ENCODE measurements around the gene LEFTY2. TPM values are rescaled to one million over a fixed set of nuclear protein-coding genes. Genes with fewer than 3 reads are reported as not detected.
"Not testable (repeated sequence)": the region's sequence is repeated elsewhere in the genome, so short reads cannot be mapped to it uniquely, and the experiment has no call there.

Gene LEFTY2
- total and polyA plus RNA-seq, 2 of the 4 experiments (the other 2 are of a cell fraction) = not detected

- H2AK9ac ChIP-seq (replicated peaks; ENCODE audit: low read depth, low read length, poor library complexity); H3K4ac ChIP-seq (ENCODE audit: low read depth, low read length); H3K9ac ChIP-seq (ENCODE audit: low read depth, low read length); H2BK20ac ChIP-seq (ENCODE audit: low read depth, low read length); ATAC-seq (ENCODE audit: low read depth); H2AK5ac ChIP-seq (ENCODE audit: low read depth, low read length); H3K56ac ChIP-seq (ENCODE audit: extremely low read depth, insufficient read depth, low read length); dilution Hi-C loops (cut with HindIII; ENCODE audit: low sequenced_read_pairs, unreplicated experiment); H4K5ac ChIP-seq (ENCODE audit: low read depth, low read length); in situ Hi-C loops (cut with MboI; ENCODE audit: low sequenced_read_pairs); H3K4me1 ChIP-seq (ENCODE audit: control insufficient read depth, insufficient read depth, low read length); H2AFZ ChIP-seq (replicated peaks; ENCODE audit: low read length, poor library complexity); H2BK5ac ChIP-seq (ENCODE audit: low read depth, low read length, poor library complexity, severe bottlenecking); H3K4me3 ChIP-seq (ENCODE audit: insufficient read depth, low read depth, low read length); H2BK15ac ChIP-seq (ENCODE audit: low read depth, low read length); H3K18ac ChIP-seq (ENCODE audit: low read depth, low read length); H3K27ac ChIP-seq (ENCODE audit: insufficient read depth, low read length); H4K20me1 ChIP-seq (ENCODE audit: insufficient read depth, low read length); H2BK120ac ChIP-seq (ENCODE audit: low read depth, low read length); H4K8ac ChIP-seq (ENCODE audit: low read depth in 2 of 2, low read length in 2 of 2); H3K36me3 ChIP-seq (ENCODE audit: control insufficient read depth, insufficient read depth, low read length); H3K27me3 ChIP-seq (ENCODE audit: control insufficient read depth, insufficient read depth, low read length); H3K9me1 ChIP-seq (ENCODE audit: insufficient read depth, low read length); H4K91ac ChIP-seq (ENCODE audit: insufficient read depth, low read depth, low read length); H3K9me3 ChIP-seq (ENCODE audit: control insufficient read depth, insufficient read depth, low read length); BruUV-seq (replicated peaks); CTCF ChIA-PET; H3K23ac ChIP-seq (ENCODE audit: low read depth, low read length); intact Hi-C loops (cut with micrococcal nuclease); H3K14ac ChIP-seq (replicated peaks; ENCODE audit: low read depth, low read length); H3K4me2 ChIP-seq (ENCODE audit: low read depth, low read length); POLR2A ChIA-PET (ENCODE audit: unreplicated experiment); H3K79me1 ChIP-seq (ENCODE audit: low read depth in 1 of 2, low read length in 2 of 2); DNase-seq: not testable (repeated sequence)
- 80% methylated on average over 2 of the region's 8 CpGs; no CpG with 5 or more reads in 1 of the 2 experiments for WGBS, 2 experiments (ENCODE audit: extremely low coverage in 2 of 2, insufficient read length in 1 of 2)
These were observed 1.1 kb downstream of the LEFTY2 start for GRCh38 chr1:225939939-225940310.

- H3K27ac ChIP-seq (ENCODE audit: insufficient read depth, low read length); CTCF ChIA-PET; BruUV-seq (replicated peaks); POLR2A ChIA-PET (ENCODE audit: unreplicated experiment); ATAC-seq (ENCODE audit: low read depth); in situ Hi-C loops (cut with MboI; ENCODE audit: low sequenced_read_pairs); H4K91ac ChIP-seq (ENCODE audit: insufficient read depth, low read depth, low read length); H3K27me3 ChIP-seq (ENCODE audit: control insufficient read depth, insufficient read depth, low read length); dilution Hi-C loops (cut with HindIII; ENCODE audit: low sequenced_read_pairs, unreplicated experiment); H3K56ac ChIP-seq (ENCODE audit: extremely low read depth, insufficient read depth, low read length); H4K5ac ChIP-seq (ENCODE audit: low read depth, low read length); H3K9me1 ChIP-seq (ENCODE audit: insufficient read depth, low read length); H3K9ac ChIP-seq (ENCODE audit: low read depth, low read length); H2AK9ac ChIP-seq (replicated peaks; ENCODE audit: low read depth, low read length, poor library complexity); H3K9me3 ChIP-seq (ENCODE audit: control insufficient read depth, insufficient read depth, low read length); H2AFZ ChIP-seq (replicated peaks; ENCODE audit: low read length, poor library complexity); H4K8ac ChIP-seq (ENCODE audit: low read depth in 2 of 2, low read length in 2 of 2); H3K14ac ChIP-seq (replicated peaks; ENCODE audit: low read depth, low read length); H2AK5ac ChIP-seq (ENCODE audit: low read depth, low read length); H3K4me3 ChIP-seq (ENCODE audit: insufficient read depth, low read depth, low read length); H3K36me3 ChIP-seq (ENCODE audit: control insufficient read depth, insufficient read depth, low read length); H2BK15ac ChIP-seq (ENCODE audit: low read depth, low read length); H3K4me2 ChIP-seq (ENCODE audit: low read depth, low read length); H3K18ac ChIP-seq (ENCODE audit: low read depth, low read length); H3K4ac ChIP-seq (ENCODE audit: low read depth, low read length); DNase-seq; H3K79me1 ChIP-seq (ENCODE audit: low read depth in 1 of 2, low read length in 2 of 2); intact Hi-C loops (cut with micrococcal nuclease); H3K4me1 ChIP-seq (ENCODE audit: control insufficient read depth, insufficient read depth, low read length); H4K20me1 ChIP-seq (ENCODE audit: insufficient read depth, low read length); H2BK20ac ChIP-seq (ENCODE audit: low read depth, low read length); H2BK120ac ChIP-seq (ENCODE audit: low read depth, low read length); H3K23ac ChIP-seq (ENCODE audit: low read depth, low read length); H2BK5ac ChIP-seq (ENCODE audit: low read depth, low read length, poor library complexity, severe bottlenecking): not testable (repeated sequence)
- WGBS, 2 experiments (ENCODE audit: extremely low coverage in 2 of 2, insufficient read length in 1 of 2) = 41% methylated on average over 9 of the region's 69 CpGs; no CpG with 5 or more reads in 1 of the 2 experiments
These were observed 1.7 kb downstream of the LEFTY2 start for GRCh38 chr1:225939097-225939938.
